Dermis blood vessel endothelial cell (primary cell): ENCODE measurements around the gene MXD1. TPM values are rescaled to one million over a fixed set of nuclear protein-coding genes. Genes with fewer than 3 reads are reported as not detected.
"Not testable (repeated sequence)": the region's sequence is repeated elsewhere in the genome, so short reads cannot be mapped to it uniquely, and the experiment has no call there.

Source experiments
- DNase-seq: peaks from one replicate; pipeline ENCODE4 v3.0.0; 2010
- total RNA-seq: library from RNA; depleted of rRNA; stranded (reverse); fragments of >200 nt; gene quantifications from 2 replicates; pipeline ENCODE4 v1.2.3, GENCODE V29; 2014

Gene MXD1, protein sequence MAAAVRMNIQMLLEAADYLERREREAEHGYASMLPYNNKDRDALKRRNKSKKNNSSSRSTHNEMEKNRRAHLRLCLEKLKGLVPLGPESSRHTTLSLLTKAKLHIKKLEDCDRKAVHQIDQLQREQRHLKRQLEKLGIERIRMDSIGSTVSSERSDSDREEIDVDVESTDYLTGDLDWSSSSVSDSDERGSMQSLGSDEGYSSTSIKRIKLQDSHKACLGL
- 3.8 and 4.9 TPM in 2 replicates for total RNA-seq

DNA sequence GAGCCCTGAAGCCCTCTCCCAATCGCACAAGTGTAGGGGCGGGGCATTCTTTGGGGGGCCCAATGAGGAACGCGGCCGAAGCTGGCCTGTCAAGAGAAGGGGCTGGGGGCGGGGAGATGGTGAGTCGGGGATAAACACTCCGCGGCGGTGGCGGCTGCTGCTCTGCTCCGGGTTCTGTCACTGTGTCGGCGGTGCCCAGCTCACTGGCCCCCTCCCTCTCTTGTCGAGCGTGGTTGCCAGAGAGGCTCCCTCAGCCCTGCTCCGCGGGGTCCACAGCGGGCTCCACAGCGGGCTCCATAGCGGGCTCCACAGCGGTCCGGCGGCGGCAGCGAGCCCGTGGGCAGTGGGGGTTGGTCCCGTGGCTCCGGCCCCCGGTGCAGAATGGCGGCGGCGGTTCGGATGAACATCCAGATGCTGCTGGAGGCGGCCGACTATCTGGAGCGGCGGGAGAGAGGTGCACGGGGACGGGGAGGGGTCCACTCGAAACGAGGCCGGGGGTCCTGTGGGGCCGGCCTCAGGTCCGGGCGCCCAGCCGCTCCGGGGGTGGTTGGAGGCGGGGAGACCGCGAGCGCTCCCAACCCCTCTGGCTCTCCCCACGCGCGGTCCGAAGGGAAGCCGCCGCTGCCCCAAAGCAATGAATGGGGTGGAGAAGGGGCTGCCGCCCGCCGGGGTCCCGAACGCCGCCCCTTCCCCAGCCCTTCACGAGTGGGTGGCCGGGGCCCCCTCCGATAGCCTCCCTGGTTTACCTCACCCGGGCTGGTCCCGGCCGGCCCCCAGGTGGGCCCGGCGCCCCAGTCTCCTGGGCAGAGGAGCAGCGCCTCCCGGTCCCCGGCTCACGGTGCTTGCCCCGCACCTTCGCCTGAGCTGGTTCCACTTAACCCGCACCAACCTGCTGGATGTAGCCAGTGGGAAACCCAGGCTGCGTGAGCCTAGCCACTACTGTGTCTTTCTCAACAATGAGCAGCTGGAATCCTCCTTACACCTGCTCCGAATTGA lies at the start of gene MXD1:
Gene MXD1, plus strand, starts transcription at position 160 of the 996 bp plus-strand sequence. Its CDS starts 222 bp downstream, at position 382.
- peak; percentile 44 for DNase-seq

DNA sequence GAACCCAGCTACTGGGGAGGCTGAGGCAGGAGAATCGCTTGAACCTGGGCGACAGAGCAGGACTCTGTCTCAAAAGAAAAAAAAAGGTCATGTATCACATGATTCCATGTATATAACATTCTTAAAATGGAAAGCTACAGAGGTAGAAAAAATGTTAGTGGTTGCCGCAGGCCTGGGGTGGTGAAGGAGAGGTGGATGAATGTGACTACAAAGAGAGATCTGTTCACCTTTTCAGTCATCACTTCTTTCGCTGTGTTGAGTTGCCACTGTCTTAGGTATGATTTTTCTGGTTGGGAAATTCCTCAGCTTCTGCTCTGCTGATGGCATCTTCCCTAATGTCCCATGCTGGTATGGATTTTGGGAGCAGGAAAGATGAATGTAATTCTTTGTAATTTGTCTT lies 26.5 kb upstream of the MXD1 start:
- DNase-seq = no peak

DNA sequence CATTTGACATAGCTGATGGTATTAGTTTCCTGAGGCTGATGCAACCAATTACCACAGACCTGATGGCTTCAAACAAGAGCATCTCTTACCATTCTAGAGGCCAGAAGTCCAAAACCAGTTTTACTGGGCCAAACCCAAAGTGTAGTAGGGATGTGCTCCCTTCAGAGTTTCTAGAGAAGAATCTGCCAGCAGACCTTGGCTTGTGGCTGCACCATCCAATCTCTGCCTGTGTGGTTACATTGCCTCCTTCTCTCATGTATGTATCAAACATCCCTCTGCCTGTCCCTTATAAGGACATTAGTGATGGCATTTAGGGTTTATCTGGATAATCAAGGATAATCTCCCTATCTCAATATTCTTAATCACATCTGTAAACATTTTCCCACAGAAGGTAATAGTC lies 25.6 kb upstream of the MXD1 start:
- DNase-seq = no peak

DNA sequence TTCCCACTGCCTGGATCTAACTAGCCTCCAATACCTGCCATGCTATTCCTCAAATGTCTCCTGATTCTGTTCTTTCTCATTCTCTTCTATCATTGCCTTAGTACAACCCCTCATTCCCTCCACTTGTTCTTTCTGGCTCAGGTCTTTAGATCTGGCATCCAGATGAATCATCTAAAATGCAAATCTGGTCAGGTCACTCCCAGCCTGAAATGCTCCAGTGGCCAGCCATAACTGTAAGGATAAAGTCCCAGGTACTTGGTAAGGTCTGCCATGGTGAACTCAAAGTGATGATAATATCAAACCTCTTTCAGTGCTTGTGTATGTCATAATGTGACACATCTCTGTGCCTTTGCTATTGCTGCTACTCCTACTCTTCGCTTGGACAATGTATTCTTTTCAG lies 24.0 kb upstream of the MXD1 start:
- DNase-seq = no peak

DNA sequence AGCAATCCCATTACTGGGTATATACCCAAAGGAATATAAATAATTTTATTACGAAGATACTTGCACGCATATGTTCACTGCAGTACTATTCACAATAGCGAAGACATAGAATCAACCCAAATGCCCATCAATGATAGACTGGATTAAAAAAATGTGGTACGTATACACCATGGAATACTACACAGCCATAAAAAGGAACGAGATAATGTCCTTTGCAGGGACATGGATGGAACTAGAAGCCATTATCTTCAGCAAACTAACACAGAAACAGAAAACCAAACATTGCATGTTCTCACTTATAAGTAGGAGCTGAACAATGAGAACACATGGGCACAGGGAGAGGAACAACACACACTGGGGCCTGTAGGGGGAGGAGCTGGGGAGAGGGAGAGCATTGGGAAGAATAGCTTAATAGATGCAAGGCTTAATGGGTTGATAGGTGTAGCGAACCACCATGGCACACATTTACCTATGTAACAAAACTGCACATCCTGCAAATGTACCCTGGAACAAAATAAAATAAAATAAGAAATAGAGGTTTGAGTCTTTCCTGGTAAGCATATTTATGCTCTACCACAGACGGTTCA lies 22.0 kb upstream of the MXD1 start:
- not testable (repeated sequence) for DNase-seq

DNA sequence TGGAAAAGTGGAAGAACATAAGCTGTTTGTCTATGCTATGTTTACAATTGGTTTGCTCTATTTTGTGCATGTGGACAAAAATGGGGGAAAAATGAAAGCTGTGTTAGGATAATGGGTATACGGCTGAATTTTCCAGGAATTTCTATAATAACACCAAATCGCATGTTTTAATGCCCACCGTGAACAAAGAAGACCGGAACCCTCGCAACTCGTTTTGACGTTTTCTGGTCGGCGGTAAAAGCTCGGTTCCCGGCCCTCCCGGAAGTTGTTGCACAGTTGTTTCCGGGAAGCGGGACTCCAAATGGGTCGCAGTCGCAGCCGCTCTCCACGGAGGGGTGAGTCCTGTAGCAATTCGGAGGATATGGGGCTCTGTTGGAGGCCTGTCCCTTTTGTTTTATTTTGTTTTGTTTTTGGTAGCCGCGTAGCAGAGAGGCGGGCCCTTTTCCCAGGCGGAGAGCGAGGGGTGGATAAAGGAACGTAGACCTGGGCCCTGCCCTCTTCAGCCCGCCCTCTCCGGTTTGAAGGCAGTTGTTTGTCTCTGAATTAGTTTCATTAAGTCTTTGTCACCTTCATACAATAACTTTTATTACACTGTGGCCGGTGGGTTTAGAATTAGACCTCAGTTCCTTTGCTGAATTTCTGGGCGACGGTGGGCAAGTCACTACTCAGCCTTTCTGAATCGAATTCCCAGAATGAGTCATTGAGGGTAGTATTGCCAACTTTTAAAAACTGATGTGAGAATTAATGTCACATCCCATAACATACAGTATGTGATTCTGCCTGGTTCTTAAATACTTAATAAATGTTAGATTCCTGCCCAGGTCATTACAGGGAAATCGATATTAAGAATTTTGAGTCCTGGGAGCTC lies 21.0 kb upstream of the MXD1 start, which contains the start of gene SNRNP27:
Gene SNRNP27, plus strand, starts transcription at position 273 of the 868 bp plus-strand sequence. Its CDS starts 29 bp downstream, at position 302.
- peak; percentile 81 for DNase-seq

DNA sequence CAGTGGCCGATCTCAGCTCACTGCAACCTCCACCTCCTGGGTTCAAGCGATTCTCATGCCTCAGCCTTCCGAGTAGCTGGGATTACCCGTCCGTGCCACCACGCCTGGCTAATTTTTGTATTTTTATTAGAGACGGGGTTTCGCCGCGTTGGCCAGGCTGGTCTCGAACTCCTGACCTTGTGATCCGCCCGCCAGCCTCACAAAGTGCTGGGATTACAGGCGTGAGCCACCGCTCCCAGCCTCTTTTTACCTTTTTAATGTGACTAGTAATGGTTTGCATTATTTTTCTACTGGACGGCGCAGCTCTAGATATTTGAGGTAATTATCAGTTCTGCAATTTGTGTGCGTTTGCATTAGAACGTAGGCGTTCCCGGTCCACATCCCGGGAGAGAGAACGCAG lies 20.2 kb upstream of the MXD1 start:
- not testable (repeated sequence) for DNase-seq

DNA sequence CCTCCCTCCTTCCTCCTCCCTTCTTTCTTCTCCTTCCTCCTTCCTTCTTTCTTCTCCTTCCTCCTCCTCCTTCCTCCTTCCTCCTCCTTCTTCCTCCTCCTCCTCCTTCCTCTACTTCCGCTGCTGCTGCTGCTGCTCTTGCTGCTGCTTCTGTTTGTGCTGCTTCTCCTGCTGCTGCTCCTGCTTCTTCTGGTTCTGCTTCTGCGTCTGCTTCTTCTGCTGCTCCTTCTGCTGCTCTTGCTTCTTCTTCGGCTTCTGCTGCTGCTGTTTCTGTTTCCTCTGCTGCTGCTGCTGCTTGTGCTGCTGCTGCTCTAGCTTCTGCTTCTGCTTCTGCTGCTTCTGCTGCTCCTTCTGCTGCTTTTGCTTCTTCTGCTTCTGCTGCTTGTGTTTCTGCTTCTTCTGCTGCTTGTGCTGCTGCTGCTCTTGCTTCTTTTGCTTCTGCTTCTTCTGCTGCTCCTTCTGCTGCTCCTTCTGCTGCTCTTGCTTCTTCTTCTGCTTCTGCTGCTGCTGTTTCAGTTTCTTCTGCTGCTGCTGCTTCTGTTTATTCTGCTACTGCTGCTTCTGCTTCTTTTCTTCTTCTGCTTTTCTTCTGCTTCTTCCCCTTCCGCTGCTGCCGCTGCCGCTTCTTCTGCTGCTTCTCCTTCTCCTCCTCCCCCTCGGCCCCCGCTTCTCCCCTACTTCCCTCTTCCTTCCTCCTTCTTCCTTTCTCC lies 12.5 kb upstream of the MXD1 start:
- no peak for DNase-seq

DNA sequence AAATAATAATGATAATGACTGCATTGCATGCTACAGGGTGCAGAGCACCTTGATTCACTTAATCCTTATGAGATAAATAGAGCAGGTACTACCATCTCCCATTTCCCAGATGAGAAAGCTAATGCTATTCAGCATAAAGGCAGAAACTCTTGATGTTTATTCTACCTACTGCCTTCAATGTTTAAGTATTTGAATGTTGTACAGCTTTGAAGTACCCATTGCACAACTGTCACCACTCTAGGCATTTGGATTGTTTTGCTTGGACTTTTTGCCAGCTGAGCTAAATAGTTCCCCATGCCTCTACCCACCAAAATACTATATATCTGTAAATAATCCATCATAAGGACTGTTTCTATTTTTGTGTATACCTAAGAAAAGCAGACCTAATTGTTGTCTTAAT lies 7.7 kb upstream of the MXD1 start:
- no peak for DNase-seq

DNA sequence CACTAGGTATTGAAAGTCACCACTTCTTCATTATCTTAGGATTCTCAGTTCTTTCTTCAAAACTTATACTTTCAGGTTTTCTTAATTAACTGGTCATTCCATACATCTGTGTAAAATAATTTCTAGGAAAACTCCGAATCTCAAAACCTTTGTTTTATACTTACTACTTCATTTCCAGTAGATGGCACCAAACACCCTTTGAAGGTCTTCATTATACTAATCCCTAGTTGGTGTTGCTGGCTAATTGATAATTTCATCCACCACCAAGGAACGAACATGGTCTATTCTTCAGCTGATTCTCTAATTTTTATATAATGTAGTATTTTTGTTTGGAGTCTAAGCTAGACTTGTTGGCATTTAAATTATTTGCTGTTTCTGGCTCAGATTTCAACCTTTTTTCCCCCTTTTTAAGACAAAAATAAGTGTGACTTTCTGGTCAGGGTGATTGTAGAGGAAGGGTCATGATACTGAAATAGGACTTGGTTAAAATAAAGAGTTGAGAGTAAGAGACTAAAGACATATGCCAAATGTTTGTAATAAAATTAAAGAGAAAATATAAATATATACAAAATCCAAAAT lies 2.8 kb upstream of the MXD1 start:
- DNase-seq = peak; percentile 80

DNA sequence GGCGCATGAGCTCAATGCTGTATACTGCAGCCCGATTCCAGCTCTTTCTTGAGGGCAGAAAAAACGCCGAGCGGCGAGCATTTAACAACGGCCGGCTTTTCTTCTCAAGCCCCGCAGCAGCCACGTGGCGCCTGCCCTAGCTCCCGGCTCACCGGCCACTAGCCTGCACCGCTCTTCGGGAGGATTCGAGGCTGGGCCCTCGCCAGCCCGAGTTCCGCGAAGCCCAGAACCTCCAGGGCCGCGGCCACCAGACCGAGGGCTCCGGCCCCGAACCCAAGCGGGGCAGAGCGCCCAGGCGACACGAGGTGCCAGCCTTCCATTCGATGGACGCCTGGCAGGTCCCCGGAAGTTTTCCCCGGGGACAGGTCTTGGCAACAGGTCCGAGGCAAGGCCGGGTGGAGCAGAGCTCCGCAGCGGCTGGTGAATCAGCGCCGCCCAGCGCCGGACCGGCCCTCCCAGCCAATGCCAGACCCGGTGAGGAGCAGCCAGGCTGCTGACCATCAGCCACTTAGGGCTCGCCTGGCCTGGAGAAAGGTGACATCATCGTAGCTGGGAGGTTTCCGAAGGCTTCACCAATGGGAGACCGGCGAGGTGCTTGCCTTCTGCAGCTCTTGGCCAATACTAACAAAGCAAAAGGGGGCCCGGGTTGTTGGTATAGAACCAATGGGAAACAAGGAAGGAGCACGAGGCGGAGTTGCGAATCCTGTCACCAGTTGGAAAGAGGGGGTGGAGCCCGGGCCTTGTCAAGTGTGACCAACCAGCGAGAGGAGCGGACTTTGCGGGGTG lies 552 bp upstream of the MXD1 start:
- peak; percentile 100 for DNase-seq

DNA sequence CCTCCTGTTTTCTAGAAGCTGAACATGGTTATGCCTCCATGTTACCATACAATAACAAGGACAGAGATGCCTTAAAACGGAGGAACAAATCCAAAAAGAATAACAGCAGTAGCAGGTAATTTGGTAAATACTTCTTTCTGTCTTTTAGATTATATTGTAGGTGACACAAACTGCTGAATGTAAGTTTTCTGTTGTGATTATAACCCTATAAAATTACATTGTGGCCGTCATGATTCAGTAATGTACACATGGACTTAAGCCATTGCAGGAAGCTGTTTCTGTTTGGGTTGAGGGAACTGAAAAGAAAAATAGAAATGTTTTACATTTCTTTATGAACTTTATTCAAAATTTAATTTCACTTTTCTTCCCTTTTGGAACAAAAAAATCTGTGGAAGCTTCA lies 1.2 kb downstream of the MXD1 start:
- no peak for DNase-seq

DNA sequence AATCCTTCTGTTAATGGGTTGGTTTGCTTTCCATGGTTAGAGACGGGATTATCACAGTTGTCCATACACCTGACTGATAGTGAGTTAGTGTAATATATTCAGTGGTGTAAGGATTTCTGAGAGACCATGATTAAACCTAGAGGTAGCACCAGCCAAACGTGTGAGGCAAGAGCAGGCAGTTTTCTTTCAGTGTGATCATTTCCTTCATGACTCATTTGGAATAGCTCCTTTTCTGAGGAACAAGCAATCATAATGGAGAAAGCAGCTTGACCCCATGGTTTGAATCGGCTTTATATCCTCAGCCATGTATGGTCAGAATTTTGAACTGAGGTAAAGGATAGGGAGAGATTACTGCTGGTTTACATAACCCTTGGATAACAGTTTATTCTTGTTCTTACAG lies 2.9 kb downstream of the MXD1 start:
- DNase-seq = peak; percentile 93

DNA sequence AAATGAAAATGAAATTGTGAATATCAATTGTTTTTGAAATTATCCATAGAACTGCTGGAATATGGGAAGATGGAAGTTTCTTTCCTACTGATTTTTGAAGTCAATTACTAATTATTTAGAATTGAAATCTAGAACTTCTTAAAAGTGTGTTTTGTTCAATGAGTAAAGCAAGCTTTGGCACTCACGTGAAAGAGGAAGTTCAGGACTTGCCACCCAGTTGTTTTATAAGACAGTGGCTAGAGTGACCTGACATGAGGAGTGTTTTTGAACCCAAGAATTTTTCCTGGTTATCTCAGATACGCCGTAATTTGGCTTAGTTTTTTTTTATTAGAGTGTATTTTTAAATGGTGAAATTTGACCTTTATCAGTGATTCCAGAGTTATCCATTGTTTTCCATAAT lies 3.5 kb downstream of the MXD1 start:
- peak; percentile 44 for DNase-seq

DNA sequence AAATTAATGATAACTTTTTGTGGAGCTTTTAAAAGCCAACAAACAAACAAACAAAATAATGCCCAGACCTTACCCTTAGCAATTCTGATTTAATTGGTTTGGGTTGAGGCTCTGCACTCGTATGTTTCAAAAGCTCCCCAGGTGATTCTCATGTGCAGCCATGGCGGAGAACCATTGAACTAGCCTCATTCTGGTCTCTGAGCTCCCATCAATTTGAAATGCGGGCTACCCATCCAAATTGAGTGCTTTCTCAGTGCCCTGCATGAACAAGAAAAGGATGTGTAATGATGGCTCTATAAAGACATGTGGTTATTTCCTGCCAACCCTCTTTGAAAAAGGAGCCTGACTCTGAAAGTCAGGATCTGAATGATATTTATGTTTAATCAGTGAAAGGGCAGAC lies 8.2 kb downstream of the MXD1 start:
- no peak for DNase-seq

DNA sequence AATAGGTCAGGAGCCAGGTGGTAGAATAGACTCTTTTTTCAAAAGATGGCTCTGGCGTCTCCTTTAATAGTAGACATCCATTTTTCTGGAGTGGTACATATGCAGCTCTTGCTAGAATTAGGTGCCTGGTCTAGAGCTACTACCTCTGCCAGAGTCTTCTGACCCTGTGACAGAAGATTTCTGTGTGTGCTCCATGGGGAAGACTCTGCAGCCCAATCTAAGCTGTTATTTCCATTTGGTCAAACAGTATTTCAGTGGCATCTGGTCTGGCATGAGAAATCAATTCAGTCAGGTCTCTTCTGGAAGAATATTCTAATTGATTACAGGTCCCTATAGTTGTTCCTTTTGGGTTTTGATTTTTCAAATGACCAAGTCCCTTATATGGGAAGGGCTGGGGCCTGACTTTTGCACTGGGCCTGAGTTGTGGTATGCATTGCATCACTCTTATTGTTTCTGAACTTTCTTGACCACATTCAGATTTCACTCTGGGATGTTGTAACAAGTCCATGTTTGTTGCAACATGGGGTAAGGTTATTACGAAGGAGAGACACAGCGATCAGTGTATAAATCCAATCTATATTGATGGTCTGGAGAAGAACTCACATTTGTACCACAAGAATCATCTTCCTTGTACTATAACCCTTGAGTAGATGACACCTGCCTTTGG lies 12.1 kb downstream of the MXD1 start:
- DNase-seq = no peak

DNA sequence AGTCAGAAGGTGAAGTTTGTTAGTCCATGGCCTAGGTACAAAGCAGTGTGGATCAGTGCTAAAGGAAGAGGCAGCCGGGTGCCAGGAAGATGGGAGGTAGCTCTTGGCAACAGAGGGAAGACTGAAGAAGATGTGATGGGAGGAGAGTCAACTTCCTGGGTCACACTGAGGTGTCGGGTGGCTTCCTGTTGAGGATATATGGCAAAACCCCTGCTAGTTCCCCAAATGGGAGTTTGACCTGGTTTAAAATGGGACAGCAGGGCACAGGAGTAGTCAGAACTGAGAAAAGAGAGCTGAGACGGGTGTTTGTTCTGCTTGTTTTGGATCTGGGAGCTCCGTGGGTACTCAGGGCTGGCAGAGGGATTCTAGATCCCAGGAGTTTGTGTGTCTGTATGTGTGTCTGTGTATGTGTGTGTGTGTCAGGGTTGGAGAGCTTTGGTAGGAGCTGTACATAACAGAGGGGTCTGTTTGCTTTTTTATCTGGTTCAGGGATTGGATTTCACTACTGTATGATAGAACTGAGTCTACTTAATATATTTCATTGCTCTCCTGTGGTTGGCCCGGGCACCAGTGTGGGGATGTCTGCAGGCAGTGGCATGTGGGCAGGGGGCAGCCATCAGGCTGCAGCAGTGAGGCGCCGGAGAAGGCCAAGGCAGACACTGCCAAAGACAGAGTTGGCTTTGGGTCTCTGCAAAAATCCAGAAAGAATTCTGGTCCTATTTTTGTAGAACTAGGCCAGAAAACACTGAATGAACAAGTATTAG lies 17.1 kb downstream of the MXD1 start:
- DNase-seq = no peak

DNA sequence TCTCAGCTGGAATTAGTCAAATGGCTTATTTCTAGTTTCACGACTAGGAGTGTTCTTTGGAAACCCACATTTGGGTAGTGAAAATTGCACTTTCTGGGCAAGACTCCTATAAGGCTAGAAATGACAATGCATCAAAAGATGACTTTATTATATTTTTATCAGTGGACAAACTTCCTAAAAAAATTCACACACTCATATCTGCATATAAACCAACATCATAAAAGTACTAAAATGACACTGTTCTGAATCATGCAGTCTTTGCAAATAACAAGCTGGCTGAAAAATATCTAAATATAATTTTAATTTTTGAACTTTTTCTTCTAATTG lies 17.6 kb downstream of the MXD1 start:
- no peak for DNase-seq

DNA sequence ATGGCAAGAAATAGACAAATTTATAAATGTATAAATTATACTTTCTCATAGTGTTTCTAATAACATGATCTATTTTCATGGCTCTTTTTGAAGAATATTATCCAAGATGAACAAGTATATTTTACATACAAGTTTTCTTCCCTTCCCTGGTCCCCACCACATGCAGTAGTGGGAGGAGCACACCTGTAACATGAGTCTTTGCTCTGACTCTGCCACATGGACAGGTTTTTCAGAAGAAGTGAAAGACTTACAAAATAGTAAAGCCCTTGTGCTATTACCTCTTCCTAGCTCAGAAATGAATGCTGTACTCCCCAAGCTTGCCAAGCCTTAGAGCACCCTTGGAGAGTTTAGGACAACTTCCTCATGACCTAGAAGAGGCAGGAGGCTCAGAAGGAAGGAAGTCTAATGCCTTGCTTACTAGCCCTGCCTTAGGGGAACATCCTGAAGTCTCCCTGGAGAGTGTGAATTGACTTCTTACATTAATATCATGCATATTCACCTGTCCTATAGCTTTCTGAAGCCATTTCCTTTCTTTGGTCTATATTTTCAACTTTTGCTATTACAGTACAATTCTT lies 18.4 kb downstream of the MXD1 start:
- peak; percentile 34 for DNase-seq
